HEK293T (cell line): ENCODE results near the gene SAMD8.

Source experiments
- CTCF ChIA-PET: fragments of 350-600 bp; formaldehyde crosslinking; extraction: SDS; loops from one replicate; lab custom pipeline; 2021; ENCODE audit warnings: antibody characterized with exemption, inconsistent platforms; lab: Yijun Ruan, JAX
- POLR2A ChIA-PET: fragments of 350-600 bp; formaldehyde crosslinking; extraction: SDS; loops from one replicate; lab custom pipeline; 2020; ENCODE audit warnings: antibody characterized with exemption, inconsistent platforms; lab: Yijun Ruan, JAX
- DNase-seq: peaks from one replicate; pipeline ENCODE4 v3.0.0; 2012; ENCODE audit warnings: mixed read lengths; ENCODE audit errors: extremely low spot score
- ARNT ChIP-seq: fragments of 450-650 bp; IDR thresholded peaks from 2 replicates; pipeline ENCODE4 v1.6.1; 2017; ENCODE audit warnings: mild to moderate bottlenecking
- BHLHE40 ChIP-seq: fragments of 450-650 bp; IDR thresholded peaks from 2 replicates; pipeline ENCODE4 v1.6.1; 2016; ENCODE audit warnings: mild to moderate bottlenecking, moderate library complexity, borderline replicate concordance
- CTBP1 ChIP-seq: fragments of 450-650 bp; IDR thresholded peaks from 2 replicates; pipeline ENCODE4 v1.6.1; 2016; ENCODE audit warnings: borderline replicate concordance
- ELF4 ChIP-seq: fragments of 450-650 bp; IDR thresholded peaks from 2 replicates; pipeline ENCODE4 v1.6.1; 2017; ENCODE audit warnings: antibody characterized with exemption
- FOXA1 ChIP-seq: fragments of 450-650 bp; IDR thresholded peaks from 2 replicates; pipeline ENCODE4 v1.6.1; 2016; ENCODE audit warnings: mild to moderate bottlenecking
- FOXK2 ChIP-seq: fragments of 450-650 bp; IDR thresholded peaks from 2 replicates; pipeline ENCODE4 v1.6.1; 2016; ENCODE audit warnings: mild to moderate bottlenecking
- FOXM1 ChIP-seq: fragments of 450-650 bp; IDR thresholded peaks from 2 replicates; pipeline ENCODE4 v1.6.1; 2017; ENCODE audit warnings: mild to moderate bottlenecking, borderline replicate concordance
- HDGF ChIP-seq: fragments of 450-650 bp; IDR thresholded peaks from 2 replicates; pipeline ENCODE4 v1.6.1; 2017; ENCODE audit warnings: antibody characterized with exemption, borderline replicate concordance
- L3MBTL2 ChIP-seq: fragments of 450-650 bp; conservative IDR thresholded peaks from 2 replicates; pipeline ENCODE4 v1.6.1; 2016; ENCODE audit warnings: mild to moderate bottlenecking
- LEF1 ChIP-seq: fragments of 450-650 bp; IDR thresholded peaks from 2 replicates; pipeline ENCODE4 v1.6.1; 2017; ENCODE audit warnings: mild to moderate bottlenecking, borderline replicate concordance
- NFRKB ChIP-seq: fragments of 450-650 bp; IDR thresholded peaks from 2 replicates; pipeline ENCODE4 v1.6.1; 2016; ENCODE audit warnings: mild to moderate bottlenecking, moderate library complexity
- SP1 ChIP-seq: fragments of 450-650 bp; IDR thresholded peaks from 2 replicates; pipeline ENCODE4 v1.6.1; 2017
- SUZ12 ChIP-seq: fragments of 450-650 bp; IDR thresholded peaks from 2 replicates; pipeline ENCODE4 v1.6.1; 2016; ENCODE audit warnings: mild to moderate bottlenecking
- TARDBP ChIP-seq: fragments of 450-650 bp; IDR thresholded peaks from 2 replicates; pipeline ENCODE4 v1.6.1; 2016
- ZNF384 ChIP-seq: fragments of 450-650 bp; IDR thresholded peaks from 2 replicates; pipeline ENCODE4 v1.6.1; 2016
- TF ChIP-seq, protein P1 (sequence below): fragments of 450-650 bp; IDR thresholded peaks from 2 replicates; pipeline ENCODE4 v1.6.1; 2016

Gene SAMD8

GRCh38 chr10:75099952-75100763 lies 11.3 kb upstream of the SAMD8 start:
- no peak for TF ChIP-seq L3MBTL2
- TF ChIP-seq CTBP1, result no peak
- TF ChIP-seq NFRKB, result no peak
- TF ChIP-seq HDGF, result peak; percentile 76; the same call in 1 of the 2 replicates
- TF ChIP-seq BHLHE40, result no peak
- TF ChIP-seq FOXM1, result 0 out of 2 replicates have a peak, but pooled peaks have one; percentile 5
- ChIA-PET CTCF (interaction anchor here (0.6 kb wide), 1 partner anchor 19 kb away, joined by 5 read pairs; no protein-coding TSS in a partner anchor), POLR2A (no interaction called here)
- peak; percentile 90 for DNase-seq

DNA sequence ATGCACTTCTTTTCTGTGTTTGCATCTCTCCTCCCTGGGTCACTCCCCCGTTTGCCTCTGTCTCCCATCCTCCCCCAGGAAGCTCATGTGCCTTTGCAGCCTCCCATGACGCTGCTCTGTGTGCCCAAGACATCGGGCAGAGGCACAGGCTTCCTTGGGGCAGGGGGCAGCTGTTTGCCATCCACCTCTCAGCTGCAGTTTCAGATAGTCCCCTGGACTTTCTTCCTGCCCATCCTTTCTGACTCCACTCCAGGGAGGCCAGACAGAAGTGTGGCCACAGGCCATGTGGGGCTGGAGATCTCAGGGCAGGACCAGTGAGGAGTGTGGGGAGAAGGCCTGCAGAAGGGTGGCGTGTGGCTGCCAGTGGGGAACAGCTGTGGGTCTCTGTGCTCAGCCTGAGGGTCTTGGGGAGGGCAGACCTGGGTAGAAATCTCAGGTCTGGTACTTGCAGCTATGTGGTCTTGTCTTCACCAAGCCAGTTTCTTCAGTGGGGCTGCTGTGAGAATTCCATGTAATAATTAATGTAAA lies 10.6 kb upstream of the SAMD8 start:
- TF ChIP-seq SP1 (no peak), FOXK2 (no peak), HDGF (no peak), ARNT (no peak), FOXA1 (no peak), BHLHE40 (no peak), FOXM1 (no peak), LEF1 (no peak), SUZ12 (no peak), TARDBP (no peak), CTBP1 (no peak), ZNF384 (no peak), L3MBTL2 (no peak), ELF4 (no peak), NFRKB (no peak)
- TF ChIP-seq, protein P1, sequence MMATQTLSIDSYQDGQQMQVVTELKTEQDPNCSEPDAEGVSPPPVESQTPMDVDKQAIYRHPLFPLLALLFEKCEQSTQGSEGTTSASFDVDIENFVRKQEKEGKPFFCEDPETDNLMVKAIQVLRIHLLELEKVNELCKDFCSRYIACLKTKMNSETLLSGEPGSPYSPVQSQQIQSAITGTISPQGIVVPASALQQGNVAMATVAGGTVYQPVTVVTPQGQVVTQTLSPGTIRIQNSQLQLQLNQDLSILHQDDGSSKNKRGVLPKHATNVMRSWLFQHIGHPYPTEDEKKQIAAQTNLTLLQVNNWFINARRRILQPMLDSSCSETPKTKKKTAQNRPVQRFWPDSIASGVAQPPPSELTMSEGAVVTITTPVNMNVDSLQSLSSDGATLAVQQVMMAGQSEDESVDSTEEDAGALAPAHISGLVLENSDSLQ, result no peak
- POLR2A ChIA-PET, result no interaction called here
- no peak for DNase-seq
- CTCF ChIA-PET, result interaction anchor here (0.5 to 0.6 kb wide), 2 partner anchors 18 to 28 kb away, joined by 3 to 5 read pairs; no protein-coding TSS in a partner anchor

DNA sequence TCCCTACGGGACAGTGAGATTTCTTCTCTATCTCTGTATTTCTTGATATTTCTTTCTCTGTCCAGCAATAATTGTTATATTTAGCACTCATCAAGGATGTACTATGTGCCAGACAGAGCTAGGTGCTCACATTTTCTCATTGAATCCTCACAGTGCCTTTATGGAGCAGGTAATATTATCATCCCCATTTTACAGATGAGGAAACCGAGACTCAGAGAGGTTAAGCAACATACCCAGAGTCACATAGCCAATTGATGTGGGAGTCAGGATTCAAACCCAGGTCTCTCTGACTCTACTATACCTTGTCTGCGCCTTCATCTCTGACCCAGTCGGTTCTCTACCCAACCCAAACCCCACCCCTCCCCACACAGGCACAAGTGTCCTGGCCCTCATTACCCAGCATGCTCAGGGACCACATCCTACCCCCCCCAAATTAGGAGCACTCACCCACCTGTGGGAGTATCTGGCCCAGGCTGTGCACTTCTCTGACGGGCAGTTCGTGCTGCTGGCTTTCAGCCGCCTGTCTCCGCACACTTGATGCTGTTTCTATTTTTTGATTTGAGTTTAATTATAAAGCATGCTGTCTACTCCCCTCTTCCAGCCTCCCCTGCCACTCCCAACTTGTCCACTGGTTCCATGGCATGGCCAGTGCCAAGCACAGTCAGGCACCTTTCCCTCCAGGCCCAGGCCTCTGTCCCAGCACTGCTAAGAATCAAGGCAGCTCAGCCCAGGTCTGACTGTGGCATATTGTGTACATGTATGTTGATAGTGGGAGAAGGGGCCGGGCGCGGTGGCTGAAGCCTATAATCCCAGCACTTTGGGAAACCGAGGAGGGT lies 9.8 kb upstream of the SAMD8 start:
- TF ChIP-seq BHLHE40 (no peak), ZNF384 (no peak), FOXM1 (no peak)
- CTCF ChIA-PET, result no interaction called here
- POLR2A ChIA-PET, result no interaction called here
- DNase-seq, result no peak

DNA sequence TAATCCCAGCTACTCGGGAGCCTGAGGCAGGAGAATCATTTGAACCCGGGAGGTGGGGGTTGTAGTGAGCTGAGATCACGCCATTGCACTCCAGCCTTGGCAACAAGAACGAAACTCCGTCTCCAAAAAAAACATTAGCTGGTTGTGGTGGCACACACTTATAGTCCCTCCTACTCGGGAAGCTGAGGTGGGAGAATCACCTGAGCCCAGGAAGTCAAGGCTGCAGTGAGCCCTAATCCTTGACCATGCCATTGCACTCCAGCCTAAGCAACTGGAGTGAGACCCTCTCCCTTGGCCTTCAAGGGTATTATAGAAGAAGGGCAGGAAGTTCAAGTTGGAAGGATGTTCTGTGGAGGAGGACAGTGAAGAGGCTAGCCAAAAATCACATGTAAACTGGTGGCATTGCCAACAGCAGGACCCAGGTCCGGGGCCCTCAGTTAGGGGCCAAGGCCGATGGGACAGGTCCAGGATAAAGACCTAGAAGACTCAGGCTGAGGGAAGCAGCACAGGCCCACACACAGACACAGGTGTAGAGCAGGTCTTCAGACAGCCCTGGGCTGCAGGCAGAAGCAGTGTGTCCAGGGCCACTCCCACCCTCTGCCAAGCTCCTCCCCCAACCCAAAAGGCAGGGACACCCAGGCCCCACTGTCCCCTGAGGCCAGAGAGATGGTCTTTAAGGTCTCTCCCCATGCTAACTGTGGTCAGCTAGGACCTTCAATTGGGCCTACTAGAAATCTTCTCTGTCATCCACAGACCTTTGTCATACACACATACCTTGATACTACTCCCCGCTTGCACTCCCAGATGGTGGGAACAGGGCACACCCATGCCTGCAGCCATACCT lies 8.4 kb upstream of the SAMD8 start:
- CTCF ChIA-PET, result no interaction called here
- no peak for TF ChIP-seq FOXK2
- TF ChIP-seq L3MBTL2, result no peak
- no peak for TF ChIP-seq LEF1
- no peak for TF ChIP-seq ELF4
- no peak for TF ChIP-seq CTBP1
- no peak for TF ChIP-seq ZNF384
- TF ChIP-seq, protein P1, result no peak
- no peak for TF ChIP-seq NFRKB
- no peak for TF ChIP-seq SP1
- TF ChIP-seq TARDBP, result no peak
- TF ChIP-seq FOXM1, result no peak
- no peak for TF ChIP-seq FOXA1
- no peak for TF ChIP-seq SUZ12
- DNase-seq, result no peak
- POLR2A ChIA-PET, result no interaction called here

GRCh38 chr10:75103881-75104686 lies 7.4 kb upstream of the SAMD8 start:
- no peak for DNase-seq
- POLR2A ChIA-PET, result interaction anchor here (0.8 kb wide), 1 partner anchor 30 kb away, joined by 3 read pairs; no protein-coding TSS in a partner anchor
- CTCF ChIA-PET, result interaction anchor here (0.6 to 0.9 kb wide), 2 partner anchors 30 to 72 kb away, joined by 4 read pairs; no protein-coding TSS in a partner anchor
- TF ChIP-seq HDGF (no peak), BHLHE40 (no peak), FOXM1 (no peak), FOXK2 (no peak), ARNT (no peak), SUZ12 (no peak), NFRKB (no peak), TARDBP (no peak), CTBP1 (no peak), SP1 (no peak), L3MBTL2 (no peak), LEF1 (no peak), ZNF384 (no peak)
- TF ChIP-seq, protein P1, result no peak
